Mesothelial cell of epicardium (in vitro differentiated cells): ENCODE results near the gene GTF3C5. TPM values are rescaled to one million over a fixed set of nuclear protein-coding genes. Genes with fewer than 3 reads are reported as not detected.

Experiments
- DNase-seq, 2 experiments: peaks; one replicate each; pipeline ENCODE4 v3.0.0; 2021; ENCODE audit warnings: low spot score in 2 of 2; ENCODE audit not compliant: unreplicated experiment in 2 of 2
- H3K27ac Mint-ChIP-seq: 2 replicates; pipeline ENCODE4 v1.8.0; 2021; ENCODE audit warnings: mixed read lengths
- H3K27me3 Mint-ChIP-seq: 2 replicates; pipeline ENCODE4 v1.8.0; 2021; ENCODE audit warnings: low read depth, mixed read lengths
- H3K36me3 Mint-ChIP-seq: 2 replicates; pipeline ENCODE4 v1.8.0; 2021; ENCODE audit warnings: mixed read lengths
- H3K4me1 Mint-ChIP-seq: 2 replicates; pipeline ENCODE4 v1.8.0; 2021; ENCODE audit warnings: mixed read lengths
- H3K4me3 Mint-ChIP-seq: 2 replicates; pipeline ENCODE4 v1.8.0; 2021; ENCODE audit warnings: mild to moderate bottlenecking, moderate library complexity, mixed read lengths
- H3K9me3 Mint-ChIP-seq: 2 replicates; pipeline ENCODE4 v1.8.0; 2021; ENCODE audit warnings: mixed read lengths
- CTCF ChIP-seq: fragments of 200-600 bp; sonication (generic); IDR thresholded peaks from one replicate; pipeline ENCODE4 v1.5.0; 2021; ENCODE audit warnings: antibody characterized with exemption; ENCODE audit not compliant: unreplicated experiment
- total RNA-seq: library from RNA; stranded (reverse); gene quantifications from 3 replicates; pipeline ENCODE4 v1.2.1, GENCODE V29; 2021

Gene GTF3C5
- total RNA-seq, 1 donor from 2014 or later = 80.0 TPM

GRCh38 chr9:132998831-132999635, 31.8 kb upstream of the GTF3C5 start:
- H3K9me3 Mint-ChIP-seq = no peaks in the 10 kb centered on the region
- no peak for DNase-seq
- H3K27ac Mint-ChIP-seq = no peak overlapping the region
- peaks cover 18% of the 10 kb centered on the region for H3K4me1 Mint-ChIP-seq
- H3K4me3 Mint-ChIP-seq = no peak overlapping the region
- no peak for TF ChIP-seq CTCF
- no peaks in the 10 kb centered on the region for H3K36me3 Mint-ChIP-seq
- peaks cover 33% of the 10 kb centered on the region for H3K27me3 Mint-ChIP-seq

- H3K27me3 Mint-ChIP-seq = peaks cover 34% of the 10 kb centered on the region
- H3K4me3 Mint-ChIP-seq = no peak overlapping the region
- no peak for DNase-seq
Observed at GRCh38 chr9:133002147-133003070, 28.4 kb upstream of the GTF3C5 start.

GRCh38 chr9:133003071-133003461, 27.7 kb upstream of the GTF3C5 start:
- no peak for TF ChIP-seq CTCF
- Mint-ChIP-seq H3K36me3 (no peaks in the 10 kb centered on the region), H3K27me3 (peaks cover 38% of the 10 kb centered on the region), H3K4me1 (peaks cover 19% of the 10 kb centered on the region), H3K4me3 (no peak overlapping the region), H3K27ac (no peak overlapping the region), H3K9me3 (peaks cover 4% of the 10 kb centered on the region)
- no peak for DNase-seq

More at GRCh38 chr9:133002147-133003070, 28.4 kb upstream of the GTF3C5 start:
- Mint-ChIP-seq H3K9me3 (peaks cover 4% of the 10 kb centered on the region), H3K36me3 (no peaks in the 10 kb centered on the region), H3K4me1 (peaks cover 20% of the 10 kb centered on the region), H3K27ac (no peak overlapping the region)
- no peak for TF ChIP-seq CTCF

GRCh38 chr9:133003671-133004090, 27.1 kb upstream of the GTF3C5 start:
- Mint-ChIP-seq H3K4me1 (peaks cover 19% of the 10 kb centered on the region), H3K27me3 (peaks cover 41% of the 10 kb centered on the region), H3K27ac (no peak overlapping the region), H3K9me3 (peaks cover 4% of the 10 kb centered on the region), H3K4me3 (no peak overlapping the region), H3K36me3 (no peaks in the 10 kb centered on the region)
- no peak for TF ChIP-seq CTCF
- no peak for DNase-seq

GRCh38 chr9:133004091-133004998, 26.5 kb upstream of the GTF3C5 start:
- H3K27me3 Mint-ChIP-seq = peaks cover 43% of the 10 kb centered on the region
- DNase-seq = no peak
- no peak overlapping the region for H3K4me3 Mint-ChIP-seq
- no peak for TF ChIP-seq CTCF
- no peaks in the 10 kb centered on the region for H3K36me3 Mint-ChIP-seq
- peaks cover 19% of the 10 kb centered on the region for H3K4me1 Mint-ChIP-seq
- peaks cover 5% of the 10 kb centered on the region for H3K9me3 Mint-ChIP-seq
- H3K27ac Mint-ChIP-seq = no peak overlapping the region
